CD14-positive monocyte (primary cell): ENCODE data around the gene TNN. TPM values are rescaled to one million over a fixed set of nuclear protein-coding genes. Genes with fewer than 3 reads are reported as not detected.
A peak's percentile ranks its signal among the peaks of the same experiment; 100 is the strongest.

Experiments used
- DNase-seq, 3 donors: peaks; one replicate each; pipeline ENCODE4 v3.0.0-alpha.2; 2011 to 2022
- H2AFZ ChIP-seq: 2 replicates; pipeline ENCODE4 v1.6.0; 2012; ENCODE audit warnings: mild to moderate bottlenecking, low read depth, low read length, inconsistent platforms; ENCODE audit not compliant: insufficient read depth, poor library complexity, severe bottlenecking
- H3K27ac ChIP-seq, 2 donors: 1 replicate in 1 of 2; 2 replicates in 1 of 2; pipeline ENCODE4 v1.5.1; 2012 to 2013; ENCODE audit warnings: low read length in 2 of 2, control low read depth in 1 of 2, inconsistent platforms in 1 of 2, low read depth in 1 of 2, mild to moderate bottlenecking in 1 of 2
- H3K27me3 ChIP-seq, 2 donors: one replicate each; pipeline versions ENCODE4 v1.6.0 to v1.6.1; 2011 to 2013; ENCODE audit warnings: low read length in 2 of 2; ENCODE audit not compliant: control insufficient read depth in 2 of 2, insufficient read depth in 2 of 2
- H3K36me3 ChIP-seq, 2 donors: replicated peaks in 1 of 2; 1 replicate in 1 of 2; 2 replicates in 1 of 2; pipeline versions ENCODE4 v1.5.1 to v1.6.1; 2012 to 2013; ENCODE audit warnings: low read length in 2 of 2, control low read depth in 1 of 2, inconsistent platforms in 1 of 2, mild to moderate bottlenecking in 1 of 2; ENCODE audit not compliant: insufficient read depth in 2 of 2, control insufficient read depth in 1 of 2
- H3K4me1 ChIP-seq, 2 donors: 1 replicate in 1 of 2; 2 replicates in 1 of 2; pipeline versions ENCODE4 v1.5.1 to v1.6.1; 2012 to 2013; ENCODE audit warnings: low read length in 2 of 2, control low read depth in 1 of 2, inconsistent platforms in 1 of 2, mild to moderate bottlenecking in 1 of 2, moderate library complexity in 1 of 2; ENCODE audit not compliant: insufficient read depth in 2 of 2, control insufficient read depth in 1 of 2
- H3K4me2 ChIP-seq: replicated peaks from 2 replicates; pipeline ENCODE3; 2012; ENCODE audit warnings: low read length, moderate library complexity, mild to moderate bottlenecking; ENCODE audit not compliant: poor library complexity, severe bottlenecking; ENCODE audit errors: extremely low read depth
- H3K4me3 ChIP-seq, 3 experiments: fragments of 200-600 bp in 1 of 3; sonication (generic) in 1 of 3; replicated peaks in 1 of 3; 1 replicate in 2 of 3; 2 replicates in 1 of 3; pipeline ENCODE4 v1.5.1; 2011 to 2013; ENCODE audit warnings: low read length in 3 of 3, mild to moderate bottlenecking in 3 of 3, control low read depth in 2 of 3, low read depth in 2 of 3, inconsistent platforms in 1 of 3, moderate library complexity in 1 of 3
- H3K79me2 ChIP-seq: 2 replicates; pipeline ENCODE4 v1.6.0; 2012; ENCODE audit warnings: mild to moderate bottlenecking, control low read depth, inconsistent platforms, low read length, moderate library complexity; ENCODE audit not compliant: insufficient read depth
- H3K9ac ChIP-seq: 2 replicates; pipeline ENCODE4 v1.6.0; 2017; ENCODE audit warnings: low read length, mild to moderate bottlenecking; ENCODE audit not compliant: insufficient read depth, poor library complexity, severe bottlenecking
- H3K9me3 ChIP-seq, 2 donors: replicated peaks in 1 of 2; 1 replicate in 1 of 2; 2 replicates in 1 of 2; pipeline versions ENCODE4 v1.5.1 to v1.6.1; 2012 to 2013; ENCODE audit warnings: low read length in 2 of 2, control low read depth in 1 of 2; ENCODE audit not compliant: control insufficient read depth in 1 of 2, insufficient read depth in 1 of 2
- H4K20me1 ChIP-seq: 2 replicates; pipeline ENCODE4 v1.6.0; 2012; ENCODE audit warnings: mild to moderate bottlenecking, low read length, control low read depth, moderate library complexity; ENCODE audit not compliant: insufficient read depth
- H3K27ac Mint-ChIP-seq, 7 donors: one replicate each; pipeline ENCODE4 v1.8.0; 2020; ENCODE audit warnings: mild to moderate bottlenecking in 7 of 7, mixed read lengths in 7 of 7, moderate library complexity in 6 of 7, inconsistent platforms in 2 of 7
- H3K27me3 Mint-ChIP-seq, 3 donors: one replicate each; pipeline ENCODE4 v1.8.0; 2021 to 2022; ENCODE audit warnings: low read depth in 3 of 3, mild to moderate bottlenecking in 3 of 3, mixed read lengths in 3 of 3, moderate library complexity in 3 of 3, inconsistent platforms in 1 of 3
- H3K36me3 Mint-ChIP-seq, 2 donors: one replicate each; pipeline ENCODE4 v1.8.0; 2020; ENCODE audit warnings: mixed read lengths in 2 of 2, inconsistent platforms in 1 of 2, mild to moderate bottlenecking in 1 of 2
- H3K4me1 Mint-ChIP-seq: one replicate; pipeline ENCODE4 v1.8.0; 2020; ENCODE audit warnings: mild to moderate bottlenecking, mixed read lengths
- H3K4me3 Mint-ChIP-seq, 2 donors: one replicate each; pipeline ENCODE4 v1.8.0; 2020; ENCODE audit warnings: mild to moderate bottlenecking in 2 of 2, mixed read lengths in 2 of 2, moderate library complexity in 1 of 2
- H3K9me3 Mint-ChIP-seq, 7 donors: one replicate each; pipeline ENCODE4 v1.8.0; 2020 to 2022; ENCODE audit warnings: mixed read lengths in 7 of 7, mild to moderate bottlenecking in 6 of 7, moderate library complexity in 6 of 7, inconsistent platforms in 2 of 7
- CTCF ChIP-seq: fragments of 200-600 bp; IDR thresholded peaks from one replicate; pipeline ENCODE4 v1.8.0; 2022; ENCODE audit warnings: antibody characterized with exemption, mild to moderate bottlenecking
- WGBS: methylation state at CpG from one replicate; pipeline ENCODE4 v1.1.5; 2013; ENCODE audit warnings: missing lambda C conversion rate; ENCODE audit not compliant: insufficient coverage; 5-methylcytosine and 5-hydroxymethylcytosine counted together
- intact Hi-C, 2 donors: fragments of 100-400 bp; cut with micrococcal nuclease; formaldehyde crosslinking; loops; one replicate each; pipeline versions ENCODE4 v1.15.0 to v1.15.1; 2023
- polyA plus RNA-seq, 3 donors: library from polyadenylated mRNA; depleted of rRNA in 1 of 3; unstranded in 2 of 3; stranded (reverse) in 1 of 3; fragments of 300-500 nt in 2 of 3; fragments of >200 nt in 1 of 3; fragmentation: Illumina TruSeq in 2 of 3; gene quantifications; 1 replicate in 2 of 3; 2 replicates in 1 of 3; pipeline ENCODE4 v1.2.3, GENCODE V29; 2012 to 2021

Gene TNN
- polyA plus RNA-seq, 3 donors: not detected

DNA sequence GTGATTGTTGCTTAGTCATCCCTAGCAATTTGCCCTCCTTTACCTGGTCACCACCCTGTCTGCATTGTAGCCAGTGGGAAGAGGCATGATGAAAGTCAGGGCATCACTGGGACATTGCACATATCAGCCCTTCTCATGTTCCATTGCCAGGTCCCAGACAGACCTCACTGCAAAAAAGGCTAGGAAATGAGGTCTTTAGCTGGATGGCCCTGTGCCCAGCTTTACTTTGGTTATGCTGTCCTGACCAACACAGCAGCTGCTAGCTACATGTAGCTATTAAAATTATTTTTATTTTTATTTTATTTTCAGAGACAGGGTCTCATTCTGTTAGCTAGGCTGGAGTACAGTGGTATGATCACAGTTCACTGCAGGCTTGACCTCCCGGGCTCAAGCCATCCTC, 52.9 kb downstream of the TNN start:
- H3K9ac ChIP-seq: no peak overlapping the region
- intact Hi-C loops: loop anchor here in 1 of 2 donors (5.0 kb wide), 1 partner anchor 88 kb away; no protein-coding TSS in a partner anchor
- Mint-ChIP-seq H3K4me3 (no peak overlapping the region), H3K27ac (no peak overlapping the region), H3K9me3 (peaks cover 0 to 6% (median 0%) of the 10 kb centered on the region in 7 donors), H3K27me3 (peaks cover 0 to 2% (median under 1%) of the 10 kb centered on the region in 3 donors), H3K4me1 (peaks cover 21% of the 10 kb centered on the region), H3K36me3 (no peaks in the 10 kb centered on the region)
- H4K20me1 ChIP-seq: no peaks in the 10 kb centered on the region
- no peak overlapping the region for H3K4me3 ChIP-seq
- H3K27ac ChIP-seq: no peak overlapping the region
- no peak for TF ChIP-seq CTCF
- no peaks in the 10 kb centered on the region for H3K27me3 ChIP-seq
- H3K36me3 ChIP-seq: no peaks in the 10 kb centered on the region
- H3K79me2 ChIP-seq: peaks cover 7% of the 10 kb centered on the region
- peaks cover 22 to 23% of the 10 kb centered on the region in 2 donors for H3K4me1 ChIP-seq
- H2AFZ ChIP-seq: no peak overlapping the region
- H3K9me3 ChIP-seq: no peaks in the 10 kb centered on the region
- H3K4me2 ChIP-seq: no peak overlapping the region
- WGBS: no CpG with 5 or more reads among the region's 1 CpG
- no peak for DNase-seq

DNA sequence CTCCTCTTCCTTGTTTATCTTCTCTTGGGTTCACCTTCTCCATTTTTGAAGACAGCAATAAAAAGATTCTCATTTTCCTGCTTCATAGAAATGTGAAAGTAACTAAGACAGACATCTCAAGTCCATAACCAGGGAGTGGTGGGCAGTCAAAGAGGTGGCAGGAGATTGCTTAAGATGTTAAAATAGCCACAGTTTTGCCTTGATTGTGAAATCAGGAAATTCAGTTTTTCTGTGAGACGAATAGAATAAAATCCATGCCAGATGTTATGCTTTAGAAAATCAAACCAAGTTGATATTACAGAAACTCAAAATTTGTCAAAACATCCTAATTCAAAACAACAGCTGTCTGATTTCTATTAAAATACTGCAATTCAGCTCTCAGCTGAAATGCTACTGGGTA, 57.2 kb downstream of the TNN start:
- Histone ChIP-seq H3K36me3 (no peaks in the 10 kb centered on the region), H3K9me3 (no peaks in the 10 kb centered on the region), H2AFZ (peak overlapping the region; percentile 70), H3K27me3 (no peaks in the 10 kb centered on the region), H3K27ac (peak overlapping the region; percentile 11 to 79), H3K4me3 (peak overlapping the region; percentile 2 to 76 (median 55)), H3K9ac (peak overlapping the region; percentile 46), H4K20me1 (no peaks in the 10 kb centered on the region), H3K4me2 (peak overlapping the region; percentile 88), H3K79me2 (peaks cover 7% of the 10 kb centered on the region), H3K4me1 (peaks cover 48 to 56% of the 10 kb centered on the region in 2 donors)
- H3K36me3 Mint-ChIP-seq: no peaks in the 10 kb centered on the region
- H3K4me3 Mint-ChIP-seq: peak overlapping the region; percentile 65 to 89
- intact Hi-C loops: loop anchor here (5.0 kb wide), 2 partner anchors 88 to 93 kb away; no protein-coding TSS in a partner anchor
- peaks cover 0 to 6% (median 0%) of the 10 kb centered on the region in 7 donors for H3K9me3 Mint-ChIP-seq
- no peak for TF ChIP-seq CTCF
- peak overlapping the region; percentile 84 to 94 (median 90) for H3K27ac Mint-ChIP-seq
- H3K4me1 Mint-ChIP-seq: peaks cover 52% of the 10 kb centered on the region
- WGBS: no CpG with 5 or more reads among the region's 1 CpG
- peaks cover 0 to 2% (median 0%) of the 10 kb centered on the region in 3 donors for H3K27me3 Mint-ChIP-seq
- DNase-seq: peak; percentile 15 to 48 (median 34)
